HEK293 (cell line): Measurements from ENCODE around the gene TMEM232.

Experiments used
- CTCF ChIA-PET: fragments of 350-600 bp; formaldehyde crosslinking; extraction: SDS; loops from one replicate; lab custom pipeline; 2021; ENCODE audit warnings: antibody characterized with exemption; lab: Yijun Ruan, JAX
- POLR2A ChIA-PET: fragments of 300-600 bp; formaldehyde crosslinking; extraction: SDS; loops from one replicate; lab custom pipeline; 2020; ENCODE audit warnings: antibody characterized with exemption, inconsistent platforms; lab: Yijun Ruan, JAX
- H3K27ac ChIP-seq: fragments of 200-500 bp; sonication (Bioruptor generic); 2 replicates; pipeline ENCODE4 v1.5.1; 2014; ENCODE audit warnings: low read depth, low read length, control low read depth, inconsistent platforms; ENCODE audit errors: extremely low read depth
- H3K36me3 ChIP-seq, 2 experiments: fragments of 200-500 bp in 1 of 2; sonication (Bioruptor generic) in 1 of 2; 1 replicate in 1 of 2; 2 replicates in 1 of 2; pipeline ENCODE4 v1.5.1; 2014 to 2017; ENCODE audit warnings: inconsistent platforms in 2 of 2, low read length in 2 of 2; ENCODE audit not compliant: control insufficient read depth in 2 of 2, insufficient read depth in 1 of 2
- H3K4me1 ChIP-seq: fragments of 200-500 bp; sonication (Bioruptor generic); 2 replicates; pipeline ENCODE4 v1.5.1; 2014; ENCODE audit warnings: mild to moderate bottlenecking, low read length, inconsistent platforms; ENCODE audit not compliant: control insufficient read depth, insufficient read depth
- H3K4me3 ChIP-seq: 2 replicates; pipeline ENCODE4 v1.5.1; 2011; ENCODE audit warnings: low read depth, mild to moderate bottlenecking, control low read depth, low read length, moderate library complexity
- H3K9me3 ChIP-seq: fragments of 200-500 bp; sonication (Bioruptor generic); 2 replicates; pipeline ENCODE4 v1.5.1; 2014; ENCODE audit warnings: low read depth, low read length, inconsistent platforms; ENCODE audit not compliant: control insufficient read depth, insufficient read depth
- CTCF ChIP-seq: fragments of 450-650 bp; formaldehyde crosslinking; IDR thresholded peaks from 2 replicates; pipeline ENCODE4 v1.5.1; 2016; ENCODE audit warnings: missing biosample characterization, missing genetic modification characterization
- EGR2 ChIP-seq: fragments of 450-650 bp; formaldehyde crosslinking; IDR thresholded peaks from 2 replicates; pipeline ENCODE4 v1.5.1; 2016; ENCODE audit warnings: low read depth, missing biosample characterization, missing genetic modification characterization
- FEZF1 ChIP-seq: fragments of 450-650 bp; formaldehyde crosslinking; IDR thresholded peaks from 2 replicates; pipeline ENCODE4 v1.5.1; 2016; ENCODE audit warnings: missing biosample characterization, missing genetic modification characterization
- GFI1B ChIP-seq: fragments of 450-650 bp; formaldehyde crosslinking; IDR thresholded peaks from 2 replicates; pipeline ENCODE4 v1.5.1; 2016; ENCODE audit warnings: missing biosample characterization, missing genetic modification characterization
- PRDM2 ChIP-seq: fragments of 450-650 bp; formaldehyde crosslinking; IDR thresholded peaks from 2 replicates; pipeline ENCODE4 v1.5.1; 2016; ENCODE audit warnings: missing biosample characterization, missing genetic modification characterization, borderline replicate concordance
- SCRT2 ChIP-seq: fragments of 450-650 bp; formaldehyde crosslinking; IDR thresholded peaks from 2 replicates; pipeline ENCODE4 v1.5.1; 2016; ENCODE audit warnings: missing biosample characterization, missing genetic modification characterization
- TCF7L2 ChIP-seq: IDR thresholded peaks from 2 replicates; pipeline ENCODE4 v1.6.1; 2011; ENCODE audit warnings: low read depth, mild to moderate bottlenecking, inconsistent platforms, low read length, moderate library complexity, borderline replicate concordance
- ZBTB1 ChIP-seq: fragments of 450-650 bp; formaldehyde crosslinking; IDR thresholded peaks from 2 replicates; pipeline ENCODE4 v1.5.1; 2016; ENCODE audit warnings: missing biosample characterization, missing genetic modification characterization
- ZBTB6 ChIP-seq: fragments of 450-650 bp; formaldehyde crosslinking; IDR thresholded peaks from 2 replicates; pipeline ENCODE4 v1.5.1; 2017; ENCODE audit warnings: missing biosample characterization, missing genetic modification characterization
- ZFP69B ChIP-seq: fragments of 450-650 bp; formaldehyde crosslinking; IDR thresholded peaks from 2 replicates; pipeline ENCODE4 v1.5.1; 2016; ENCODE audit warnings: missing biosample characterization, missing genetic modification characterization
- ZIC2 ChIP-seq: fragments of 450-650 bp; formaldehyde crosslinking; IDR thresholded peaks from 2 replicates; pipeline ENCODE4 v1.5.1; 2016; ENCODE audit warnings: missing biosample characterization, missing genetic modification characterization
- ZNF140 ChIP-seq: fragments of 450-650 bp; formaldehyde crosslinking; IDR thresholded peaks from 2 replicates; pipeline ENCODE4 v1.5.1; 2016; ENCODE audit warnings: missing biosample characterization, missing genetic modification characterization
- ZNF169 ChIP-seq: fragments of 450-650 bp; formaldehyde crosslinking; IDR thresholded peaks from 2 replicates; pipeline ENCODE4 v1.5.1; 2016; ENCODE audit warnings: missing biosample characterization, missing genetic modification characterization
- ZNF175 ChIP-seq: fragments of 450-650 bp; formaldehyde crosslinking; IDR thresholded peaks from 2 replicates; pipeline ENCODE4 v1.5.1; 2016; ENCODE audit warnings: missing biosample characterization, missing genetic modification characterization
- ZNF221 ChIP-seq: fragments of 450-650 bp; formaldehyde crosslinking; IDR thresholded peaks from 2 replicates; pipeline ENCODE4 v1.5.1; 2017; ENCODE audit warnings: missing biosample characterization, missing genetic modification characterization, borderline replicate concordance
- ZNF248 ChIP-seq: fragments of 450-650 bp; formaldehyde crosslinking; IDR thresholded peaks from 2 replicates; pipeline ENCODE4 v1.5.1; 2017; ENCODE audit warnings: missing biosample characterization, missing genetic modification characterization
- ZNF391 ChIP-seq: fragments of 450-650 bp; formaldehyde crosslinking; IDR thresholded peaks from 2 replicates; pipeline ENCODE4 v1.5.1; 2016; ENCODE audit warnings: low read depth, missing biosample characterization, missing genetic modification characterization, borderline replicate concordance
- ZNF610 ChIP-seq: fragments of 450-650 bp; formaldehyde crosslinking; IDR thresholded peaks from 2 replicates; pipeline ENCODE4 v1.5.1; 2016; ENCODE audit warnings: missing biosample characterization, missing genetic modification characterization, borderline replicate concordance
- ZNF624 ChIP-seq: fragments of 450-650 bp; formaldehyde crosslinking; IDR thresholded peaks from 2 replicates; pipeline ENCODE4 v1.5.1; 2017; ENCODE audit warnings: missing biosample characterization, missing genetic modification characterization
- ZNF791 ChIP-seq: fragments of 450-650 bp; formaldehyde crosslinking; IDR thresholded peaks from 2 replicates; pipeline ENCODE4 v1.5.1; 2016; ENCODE audit warnings: missing biosample characterization, missing genetic modification characterization

TMEM232 gene

DNA sequence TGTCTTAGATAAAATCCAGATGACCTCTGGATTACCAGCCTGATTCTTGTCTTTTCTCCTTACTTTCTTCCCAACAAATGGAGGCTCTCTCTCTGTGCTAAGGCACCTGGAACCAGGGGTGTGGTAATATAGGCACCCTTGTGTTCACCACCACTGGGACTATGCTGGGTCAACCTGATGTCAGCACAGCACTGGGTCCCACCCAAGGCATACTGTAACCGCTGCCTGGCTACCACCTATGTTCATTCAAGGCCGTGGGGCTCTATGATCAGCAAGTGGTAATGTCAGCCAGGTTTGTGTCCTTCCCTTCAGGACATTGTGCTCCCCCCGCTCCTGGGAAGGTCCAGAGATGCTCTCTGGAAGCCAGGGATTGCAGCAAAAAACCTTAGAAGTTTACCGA is 283.6 kb downstream of the TMEM232 start:
- TF ChIP-seq EGR2 (no peak), PRDM2 (tag by site-specific recombination) (no peak), ZBTB6 (no peak), ZNF624 (tag by site-specific recombination) (no peak), CTCF (no peak), ZNF175 (tag by site-specific recombination) (no peak), ZIC2 (tag by site-specific recombination) (no peak), ZBTB1 (tag by site-specific recombination) (no peak), GFI1B (tag by site-specific recombination) (no peak), ZNF791 (tag by site-specific recombination) (no peak), TCF7L2 (no peak), ZNF391 (tag by site-specific recombination) (no peak), SCRT2 (tag by site-specific recombination) (no peak), ZNF248 (no peak), ZNF169 (no peak), ZFP69B (tag by site-specific recombination) (no peak), ZNF140 (tag by site-specific recombination) (no peak), ZNF221 (tag by site-specific recombination) (no peak), FEZF1 (tag by site-specific recombination) (no peak), ZNF610 (no peak)
- Histone ChIP-seq H3K4me3 (no peak overlapping the region), H3K27ac (no peak overlapping the region), H3K36me3 (no peaks in the 10 kb centered on the region), H3K4me1 (no peaks in the 10 kb centered on the region), H3K9me3 (no peaks in the 10 kb centered on the region)
- POLR2A ChIA-PET, result no interaction called here
- CTCF ChIA-PET, result interaction anchor here (0.6 to 0.7 kb wide), 3 partner anchors 102 to 196 kb away, joined by 3 to 4 read pairs (median 3); no protein-coding TSS in a partner anchor
